ENCODE data around the gene HHIPL1.

HHIPL1 gene

GRCh38 chr14:99676657-99677056, 31.7 kb downstream of the HHIPL1 start:
- DNase-seq (ENCODE audit: low spot score): peak; percentile 27

GRCh38 chr14:99677231-99678140, 32.6 kb downstream of the HHIPL1 start:
- no peak for DNase-seq (ENCODE audit: low spot score)

GRCh38 chr14:99678198-99678597, 33.3 kb downstream of the HHIPL1 start:
- no peak for DNase-seq (ENCODE audit: low spot score)

- DNase-seq (ENCODE audit: low spot score): no peak
These were observed 34.2 kb downstream of the HHIPL1 start for GRCh38 chr14:99679111-99679510.

- DNase-seq (ENCODE audit: low spot score): no peak
These were observed 34.6 kb downstream of the HHIPL1 start for GRCh38 chr14:99679543-99679942.

- DNase-seq (ENCODE audit: low spot score): no peak
These were observed 35.1 kb downstream of the HHIPL1 start for GRCh38 chr14:99679996-99680395.

- DNase-seq (ENCODE audit: low spot score): no peak
These were observed 36.3 kb downstream of the HHIPL1 start for GRCh38 chr14:99681101-99681831.

- no peak for DNase-seq (ENCODE audit: low spot score)
These were observed 36.9 kb downstream of the HHIPL1 start for GRCh38 chr14:99681832-99682148.

- peak; percentile 81 for DNase-seq (ENCODE audit: low spot score)
These were observed 38.1 kb downstream of the HHIPL1 start for GRCh38 chr14:99682809-99683618.

- peak; percentile 99 for DNase-seq (ENCODE audit: low spot score)
These were observed 38.9 kb downstream of the HHIPL1 start, which contains the start of gene CYP46A1 for GRCh38 chr14:99683619-99684409. Gene CYP46A1, plus strand, starts transcription at chr14:99684298. Its CDS starts 120 bp downstream, at chr14:99684418.

- no peak for DNase-seq (ENCODE audit: low spot score)
These were observed 39.5 kb downstream of the HHIPL1 start for GRCh38 chr14:99684410-99684934.

GRCh38 chr14:99685151-99685591, 40.2 kb downstream of the HHIPL1 start:
- no peak for DNase-seq (ENCODE audit: low spot score)

- no peak for DNase-seq (ENCODE audit: low spot score)
These were observed 40.7 kb downstream of the HHIPL1 start for GRCh38 chr14:99685596-99685995.

- DNase-seq (ENCODE audit: low spot score): no peak
These were observed 41.8 kb downstream of the HHIPL1 start for GRCh38 chr14:99686557-99687283.

GRCh38 chr14:99687284-99688209, 42.6 kb downstream of the HHIPL1 start:
- peak; percentile 25 for DNase-seq (ENCODE audit: low spot score)

- no peak for DNase-seq (ENCODE audit: low spot score)
These were observed 43.3 kb downstream of the HHIPL1 start for GRCh38 chr14:99688210-99688581.

- DNase-seq (ENCODE audit: low spot score): no peak
These were observed 43.7 kb downstream of the HHIPL1 start for GRCh38 chr14:99688629-99689028.

- no peak for DNase-seq (ENCODE audit: low spot score)
These were observed 44.6 kb downstream of the HHIPL1 start for GRCh38 chr14:99689266-99690236.

Measured in CD4-positive, alpha-beta T cell treated with Interleukin-15 for 4 hours (primary cell).